Measurements from ENCODE around the gene TENM4.

DNA sequence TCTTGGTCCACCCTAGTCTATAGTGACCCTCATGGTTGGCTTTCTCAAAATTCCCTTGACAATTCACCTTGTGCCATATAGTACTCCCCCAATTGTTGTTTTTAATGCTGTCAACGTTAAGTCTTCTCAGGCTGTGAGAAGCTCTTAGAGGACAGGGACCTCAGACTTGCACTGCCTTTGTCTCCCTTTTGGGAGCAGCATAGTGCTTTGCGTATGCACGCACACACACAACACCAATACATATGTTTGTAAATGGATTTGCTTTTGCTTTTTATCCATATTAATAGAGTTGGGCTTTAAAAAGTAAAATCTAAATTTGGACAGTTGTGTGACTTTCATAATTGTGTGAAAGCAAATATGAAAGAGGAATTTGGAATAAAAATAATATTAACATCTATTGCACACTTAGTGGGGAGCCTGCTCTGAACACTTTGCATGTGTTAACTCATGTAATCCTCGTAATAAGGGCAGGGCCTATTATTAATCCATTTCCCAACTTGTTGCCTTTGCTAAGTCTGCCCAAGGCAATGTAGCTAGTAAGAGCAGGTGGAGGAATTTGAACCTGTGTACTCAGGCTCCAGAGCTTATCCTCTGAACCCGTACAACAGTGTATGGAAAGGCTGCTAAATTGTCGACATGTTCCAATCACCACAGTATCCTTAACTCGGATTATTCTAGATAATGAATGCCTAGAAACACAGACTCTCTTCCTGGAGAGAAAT lies 608.4 kb downstream of the TENM4 start:
- TF ChIP-seq POLR2AphosphoS5 (IDR thresholded peaks at IDR 0.05) (no peak), POLR2A (IDR thresholded peaks at IDR 0.05) (no peak)
- TF ChIP-seq, protein P1, sequence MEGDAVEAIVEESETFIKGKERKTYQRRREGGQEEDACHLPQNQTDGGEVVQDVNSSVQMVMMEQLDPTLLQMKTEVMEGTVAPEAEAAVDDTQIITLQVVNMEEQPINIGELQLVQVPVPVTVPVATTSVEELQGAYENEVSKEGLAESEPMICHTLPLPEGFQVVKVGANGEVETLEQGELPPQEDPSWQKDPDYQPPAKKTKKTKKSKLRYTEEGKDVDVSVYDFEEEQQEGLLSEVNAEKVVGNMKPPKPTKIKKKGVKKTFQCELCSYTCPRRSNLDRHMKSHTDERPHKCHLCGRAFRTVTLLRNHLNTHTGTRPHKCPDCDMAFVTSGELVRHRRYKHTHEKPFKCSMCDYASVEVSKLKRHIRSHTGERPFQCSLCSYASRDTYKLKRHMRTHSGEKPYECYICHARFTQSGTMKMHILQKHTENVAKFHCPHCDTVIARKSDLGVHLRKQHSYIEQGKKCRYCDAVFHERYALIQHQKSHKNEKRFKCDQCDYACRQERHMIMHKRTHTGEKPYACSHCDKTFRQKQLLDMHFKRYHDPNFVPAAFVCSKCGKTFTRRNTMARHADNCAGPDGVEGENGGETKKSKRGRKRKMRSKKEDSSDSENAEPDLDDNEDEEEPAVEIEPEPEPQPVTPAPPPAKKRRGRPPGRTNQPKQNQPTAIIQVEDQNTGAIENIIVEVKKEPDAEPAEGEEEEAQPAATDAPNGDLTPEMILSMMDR (IDR thresholded peaks at IDR 0.05) = no peak
